ENCODE data around the gene KCTD1.

The KCTD1 gene

DNA sequence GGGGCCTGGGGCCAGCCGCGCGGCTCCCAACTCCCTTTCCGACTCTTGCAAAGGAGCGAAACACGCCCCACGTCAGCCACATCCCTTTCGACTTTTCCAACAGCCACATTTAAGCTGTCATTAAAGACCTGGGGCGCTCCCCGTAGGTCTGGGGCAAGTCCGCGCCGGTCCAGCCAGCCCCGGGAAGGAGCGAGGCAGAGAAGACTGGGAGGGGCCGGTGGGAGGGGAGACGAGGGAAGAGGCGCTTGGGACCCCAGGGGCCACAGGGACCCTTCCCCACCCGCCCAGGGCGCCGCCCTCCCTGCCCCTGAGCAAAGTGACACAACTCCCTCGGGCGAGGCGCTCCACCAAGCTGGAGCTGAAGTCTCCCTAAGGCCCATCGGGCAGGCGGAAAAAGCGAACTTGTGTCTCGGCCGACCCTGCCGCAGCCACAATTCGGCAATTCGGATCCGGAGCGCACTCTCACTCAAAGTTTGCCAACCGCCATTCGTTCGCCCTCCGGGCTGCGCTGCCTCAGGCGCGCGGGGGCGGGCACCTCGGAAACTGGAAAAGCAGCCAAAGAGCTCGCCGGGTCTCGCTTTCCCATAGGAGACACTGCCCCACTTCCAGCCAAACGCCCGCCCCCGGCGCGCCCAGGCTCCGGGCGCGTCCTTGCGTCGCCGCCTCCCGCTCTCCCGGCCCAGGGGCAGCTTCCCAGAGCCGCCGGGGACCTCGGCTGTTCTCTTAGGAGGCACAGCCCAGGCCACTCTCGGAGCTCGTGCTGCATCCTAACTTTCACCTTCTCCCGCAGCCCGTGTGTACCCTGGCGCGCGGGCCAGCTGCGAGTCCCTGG is 1.1 kb upstream of the KCTD1 start:
- DNase-seq (ENCODE audit: low read depth in 2 of 2): no peak

- DNase-seq (ENCODE audit: low read depth in 2 of 2): peak; percentile 28 to 59
Measured at GRCh38 chr18:26547646-26548414, 523 bp downstream of the KCTD1 start.

DNA sequence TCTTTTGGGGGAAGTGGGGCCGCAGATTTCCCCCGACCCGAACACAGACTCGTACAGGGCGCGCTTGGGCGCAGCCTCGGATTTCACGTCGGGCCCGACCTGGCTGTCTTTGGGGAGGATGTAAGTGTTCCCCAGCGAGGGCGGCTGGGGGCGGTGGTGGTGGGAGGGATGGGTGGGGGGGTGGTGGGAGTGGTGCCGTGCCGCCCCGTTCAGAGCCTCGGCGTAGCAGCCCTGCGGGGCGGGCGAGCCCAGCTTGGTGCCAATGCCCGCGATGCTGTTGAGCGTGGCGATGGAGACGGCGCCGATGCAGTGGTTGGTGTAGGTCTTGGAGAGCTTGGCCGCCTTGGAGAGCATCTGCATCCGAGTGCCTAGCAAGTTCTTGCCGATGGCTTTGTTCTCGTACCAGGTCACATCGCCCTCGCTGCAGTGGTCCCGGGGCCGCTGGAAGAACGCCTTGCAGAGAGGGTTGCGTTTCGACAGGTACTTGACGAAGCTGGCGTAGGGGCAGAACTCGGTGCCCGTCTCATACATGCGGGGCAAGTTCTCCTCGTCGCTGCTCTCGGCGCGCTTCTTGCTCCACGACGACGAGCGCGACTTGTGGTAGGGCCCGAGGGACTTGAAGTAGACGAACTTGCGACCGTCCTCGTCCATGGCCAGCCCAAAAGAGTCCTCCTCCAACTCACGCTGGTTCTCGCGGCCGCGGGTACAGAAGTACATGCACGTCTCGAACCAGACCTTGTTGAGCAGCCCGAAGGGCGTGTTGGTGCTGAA is 1.3 kb downstream of the KCTD1 start:
- DNase-seq (ENCODE audit: low read depth in 2 of 2): no peak

GRCh38 chr18:26546170-26546874 is 2.0 kb downstream of the KCTD1 start:
- DNase-seq (ENCODE audit: low read depth in 2 of 2): no peak

DNA sequence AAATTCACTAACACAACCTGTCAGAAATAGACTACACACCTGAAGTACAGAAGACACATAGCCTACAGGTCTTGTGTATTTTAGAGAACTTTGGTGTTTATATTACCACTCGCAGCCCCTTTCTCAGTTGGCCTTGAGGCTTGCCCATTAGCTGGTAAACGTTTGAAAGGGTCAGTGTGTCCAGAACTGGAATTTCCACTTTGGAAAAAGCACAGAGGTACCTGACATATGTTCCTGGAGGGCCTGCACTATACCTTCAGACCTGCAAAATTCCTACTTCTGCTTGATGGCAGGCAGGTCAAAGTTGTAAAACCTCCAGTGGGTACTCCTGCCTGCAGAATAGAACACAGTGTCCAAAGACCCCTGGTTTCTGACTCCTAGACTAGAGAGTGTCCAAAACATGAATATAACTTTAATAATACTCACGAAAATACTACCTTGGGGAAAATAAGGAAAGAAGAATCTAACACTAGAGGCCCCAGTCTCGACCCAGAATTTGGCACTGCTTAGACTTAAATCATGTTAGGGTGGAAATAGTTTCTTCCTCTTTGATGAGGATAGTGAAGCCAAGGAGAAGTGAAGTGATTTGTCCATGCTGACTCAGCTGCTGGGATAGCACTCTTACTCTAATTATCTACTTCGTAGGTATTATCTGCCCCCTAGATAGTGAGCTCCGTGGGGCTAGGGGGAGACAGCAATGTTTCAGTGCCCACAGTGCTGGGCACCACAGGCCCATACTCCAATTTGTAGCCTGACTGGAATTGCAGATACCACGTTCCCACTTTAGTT is 2.8 kb downstream of the KCTD1 start:
- no peak for DNase-seq (ENCODE audit: low read depth in 2 of 2)

- DNase-seq (ENCODE audit: low read depth in 2 of 2): no peak
Measured at GRCh38 chr18:26544451-26544850, 3.9 kb downstream of the KCTD1 start.

- no peak for DNase-seq (ENCODE audit: low read depth in 2 of 2)
Measured at GRCh38 chr18:26543373-26543772, 5.0 kb downstream of the KCTD1 start.

- no peak for DNase-seq (ENCODE audit: low read depth in 2 of 2)
Measured at GRCh38 chr18:26540043-26540628, 8.2 kb downstream of the KCTD1 start.

DNA sequence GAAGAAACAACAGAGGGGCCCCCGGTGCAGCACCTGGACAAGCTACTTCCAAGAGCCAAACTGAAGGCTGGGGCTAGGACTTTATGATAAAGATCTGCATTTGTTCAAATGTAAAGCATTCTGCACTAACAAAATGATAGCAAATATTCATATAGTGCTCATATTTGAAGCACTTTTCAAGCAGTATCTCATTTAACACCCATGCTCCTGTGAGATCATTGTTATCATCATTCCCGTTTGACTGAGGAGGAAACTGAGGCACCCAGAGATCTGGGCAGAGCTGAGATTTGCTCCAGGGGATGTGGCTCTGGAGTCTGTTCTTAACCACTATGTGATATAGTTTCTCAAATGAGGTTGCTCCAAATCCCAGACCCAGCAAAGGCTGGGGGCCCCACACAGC is 9.8 kb downstream of the KCTD1 start:
- DNase-seq (ENCODE audit: low read depth in 2 of 2): no peak

- DNase-seq (ENCODE audit: low read depth in 2 of 2): no peak
Measured at GRCh38 chr18:26536664-26537063, 11.7 kb downstream of the KCTD1 start.

DNA sequence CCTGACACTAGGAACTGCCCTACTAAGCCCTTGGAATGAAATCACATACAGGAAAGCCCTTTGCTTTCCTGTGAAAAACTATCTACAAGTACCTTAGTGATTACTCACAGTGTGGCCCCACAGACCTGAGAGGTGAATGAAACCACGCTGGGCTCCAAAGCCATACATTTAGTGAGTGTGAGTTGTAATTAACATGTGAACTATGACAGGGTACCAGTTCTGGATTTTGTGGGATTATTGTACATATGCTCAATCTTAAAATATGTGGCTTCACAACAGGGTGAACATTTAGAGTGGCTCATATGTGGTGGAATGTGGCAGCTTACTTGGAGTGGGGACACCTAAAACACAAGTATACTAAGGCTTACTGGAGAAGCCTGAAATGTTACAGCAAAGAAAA is 12.3 kb downstream of the KCTD1 start:
- no peak for DNase-seq (ENCODE audit: low read depth in 2 of 2)

DNA sequence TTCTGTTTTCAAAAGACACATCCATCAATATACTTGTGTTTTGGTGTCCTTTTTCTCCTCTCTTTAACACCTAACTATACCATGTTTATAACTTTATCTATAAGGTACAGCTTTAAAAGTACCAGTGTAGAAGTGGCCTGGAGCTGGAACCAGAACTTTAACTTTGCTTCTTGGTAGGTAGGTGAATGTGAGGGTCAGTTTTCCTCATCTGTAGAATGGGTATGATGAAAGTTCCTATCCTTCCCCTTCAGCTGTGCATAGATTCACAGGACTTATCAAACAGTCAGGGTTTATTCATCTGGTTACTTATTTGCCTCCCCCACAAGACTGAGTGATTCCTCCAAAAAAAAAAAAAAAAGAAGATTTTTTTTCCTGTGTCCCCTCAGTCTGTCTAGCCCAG is 12.7 kb downstream of the KCTD1 start:
- no peak for DNase-seq (ENCODE audit: low read depth in 2 of 2)

DNA sequence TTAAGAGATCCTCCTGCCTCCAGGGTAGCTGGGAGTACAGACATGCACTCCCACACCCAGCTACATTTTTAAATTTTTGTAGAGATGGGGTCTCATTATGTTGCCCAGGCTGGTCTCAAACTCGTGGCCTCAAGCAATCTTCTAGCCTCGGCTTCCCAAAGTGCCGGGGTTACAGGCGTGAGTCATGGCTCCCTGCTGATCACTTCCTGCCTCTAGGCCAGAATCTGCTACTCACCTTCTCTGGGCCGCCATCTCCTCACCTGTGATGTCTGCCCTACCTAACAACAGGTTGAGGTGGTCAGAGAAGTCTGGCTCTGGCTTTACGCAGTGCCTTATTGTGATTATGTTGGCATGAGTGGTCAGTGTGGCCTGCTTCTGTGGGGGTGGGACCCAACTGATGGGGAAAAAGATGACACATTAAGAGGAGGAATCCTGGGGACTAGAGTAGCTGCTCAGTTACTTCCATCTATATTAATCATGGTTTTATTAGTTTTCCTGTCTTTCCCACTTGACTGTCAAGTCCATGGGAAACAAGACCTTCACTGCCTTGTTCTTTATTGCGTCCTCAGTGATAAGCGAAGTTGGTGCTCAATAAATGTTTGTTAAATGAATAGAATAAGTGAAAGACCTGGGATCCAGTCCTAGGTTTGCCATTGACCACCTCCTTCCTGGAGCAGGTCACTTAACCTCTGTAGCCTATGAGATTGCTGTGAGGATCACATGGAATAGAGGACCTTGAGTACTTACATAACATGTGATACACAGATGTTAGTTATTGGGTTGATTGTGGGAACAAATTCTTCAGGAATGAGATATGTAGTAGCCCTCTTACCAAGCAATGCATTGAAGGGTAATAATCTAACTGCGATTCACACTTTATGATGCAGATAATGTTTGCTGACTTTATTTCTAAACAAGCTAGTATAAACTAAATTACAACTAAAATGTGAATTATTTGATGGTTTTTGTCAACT is 15.7 kb downstream of the KCTD1 start:
- no peak for DNase-seq (ENCODE audit: low read depth in 2 of 2)

GRCh38 chr18:26531605-26532298 is 16.6 kb downstream of the KCTD1 start:
- DNase-seq (ENCODE audit: low read depth in 2 of 2): no peak

DNA sequence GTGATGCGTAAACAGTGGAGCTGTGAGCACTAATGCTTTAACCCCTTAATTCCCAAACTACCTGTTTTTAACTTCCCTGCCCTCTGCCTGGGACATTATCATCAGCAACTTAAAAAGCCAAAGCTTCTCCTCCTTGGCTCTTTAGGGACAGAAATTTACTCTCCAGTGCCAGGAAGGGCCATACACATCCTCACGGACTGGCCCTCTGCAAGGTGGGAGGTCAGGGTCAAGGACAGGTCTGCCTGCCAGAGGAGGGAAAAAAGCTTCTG is 21.5 kb downstream of the KCTD1 start:
- DNase-seq (ENCODE audit: low read depth in 2 of 2): no peak

GRCh38 chr18:26526128-26526965 is 22.0 kb downstream of the KCTD1 start:
- no peak for DNase-seq (ENCODE audit: low read depth in 2 of 2)

GRCh38 chr18:26524504-26525351 is 23.6 kb downstream of the KCTD1 start:
- no peak for DNase-seq (ENCODE audit: low read depth in 2 of 2)
